Right lobe of liver (tissue), 6 donors: ENCODE results near the gene LIPI. TPM values are rescaled to one million over a fixed set of nuclear protein-coding genes. Genes with fewer than 3 reads are reported as not detected.
"Not testable (repeated sequence)": the region's sequence is repeated elsewhere in the genome, so short reads cannot be mapped to it uniquely, and the experiment has no call there.

Experiments
- ATAC-seq, 4 donors: fragments of 200-7000 bp; cut with Tn5 transposase; one replicate each; pipeline ENCODE4 v1.9.1; 2020; ENCODE audit warnings: mild to moderate bottlenecking in 4 of 4, moderate library complexity in 4 of 4
- DNase-seq, 3 donors: peaks; one replicate each; pipeline ENCODE4 v3.0.0-alpha.2; 2020
- H3K27ac ChIP-seq, 3 donors: fragments of 200-600 bp; one replicate each; pipeline ENCODE4 v1.8.0; 2022
- H3K27me3 ChIP-seq, 2 donors: fragments of 200-600 bp; one replicate each; pipeline ENCODE4 v1.8.0; 2022
- H3K36me3 ChIP-seq, 4 donors: fragments of 200-600 bp; sonication (generic) in 1 of 4; one replicate each; pipeline versions ENCODE4 v1.5.1 to v1.8.0; 2017 to 2022; ENCODE audit warnings: control low read depth in 1 of 4
- H3K4me1 ChIP-seq, 4 donors: fragments of 200-600 bp; sonication (generic) in 1 of 4; one replicate each; pipeline versions ENCODE4 v1.5.1 to v1.8.0; 2017 to 2022; ENCODE audit warnings: control low read depth in 1 of 4
- H3K4me3 ChIP-seq, 3 donors: fragments of 200-600 bp; one replicate each; pipeline ENCODE4 v1.8.0; 2022
- H3K9me3 ChIP-seq, 4 donors: fragments of 200-600 bp; sonication (generic) in 1 of 4; one replicate each; pipeline versions ENCODE4 v1.5.1 to v1.8.0; 2017 to 2022; ENCODE audit warnings: control low read depth in 1 of 4
- POLR2A ChIP-seq: fragments of 450-650 bp; IDR thresholded peaks from one replicate; pipeline ENCODE4 v1.6.1; 2017; ENCODE audit warnings: antibody characterized with exemption, mild to moderate bottlenecking
- WGBS: methylation state at CpG from one replicate; pipeline ENCODE4 v1.1.6; 2018; ENCODE audit warnings: low coverage, low lambda C conversion rate; ENCODE audit not compliant: insufficient coverage; ENCODE audit errors: missing lambda C conversion rate; 5-methylcytosine and 5-hydroxymethylcytosine counted together
- intact Hi-C, 2 donors: fragments of 100-400 bp; cut with DNase I; formaldehyde crosslinking; loops; one replicate each; pipeline versions ENCODE4 v1.11.2 to v1.14.1; 2022
- total RNA-seq, 6 experiments: library from RNA; depleted of rRNA in 2 of 6; stranded (reverse); fragments of >200 nt in 2 of 6; fragmentation: NEBNext Ultra II Directional in 3 of 6; extraction: Animal tissue kit (Norgen Biotek cat#: 25700) in 3 of 6; gene quantifications; one replicate each; pipeline versions ENCODE4 v1.1.0 to v1.2.4, GENCODE V29; 2016 to 2023
- TF ChIP-seq, protein P1 (sequence below), 4 donors: fragments of 200-600 bp in 3 of 4; fragments of 450-650 bp in 1 of 4; IDR thresholded peaks; one replicate each; pipeline versions ENCODE4 v1.5.1 to v1.8.0; 2016 to 2022; ENCODE audit warnings: antibody characterized with exemption in 4 of 4, mild to moderate bottlenecking in 2 of 4
- donor health status: DM: no; HTN: yes; CAD: no.
- donor health status: DM: no; HTN: no; CAD: no.
- donor health status: DM: no; HTN: no; CAD: no.
- donor health status: DM: no; HTN: yes; CAD: no.
- donor health status: DM: no; HTN: yes; CAD: no.

The LIPI gene
- total RNA-seq, 6 experiments from 2014 or later, result not detected

- DNase-seq (peak; percentile 54 to 59 (median 58)), ATAC-seq (peak; percentile 86 to 94 (median 91))
- no peak for TF ChIP-seq POLR2A
- TF ChIP-seq, protein P1, sequence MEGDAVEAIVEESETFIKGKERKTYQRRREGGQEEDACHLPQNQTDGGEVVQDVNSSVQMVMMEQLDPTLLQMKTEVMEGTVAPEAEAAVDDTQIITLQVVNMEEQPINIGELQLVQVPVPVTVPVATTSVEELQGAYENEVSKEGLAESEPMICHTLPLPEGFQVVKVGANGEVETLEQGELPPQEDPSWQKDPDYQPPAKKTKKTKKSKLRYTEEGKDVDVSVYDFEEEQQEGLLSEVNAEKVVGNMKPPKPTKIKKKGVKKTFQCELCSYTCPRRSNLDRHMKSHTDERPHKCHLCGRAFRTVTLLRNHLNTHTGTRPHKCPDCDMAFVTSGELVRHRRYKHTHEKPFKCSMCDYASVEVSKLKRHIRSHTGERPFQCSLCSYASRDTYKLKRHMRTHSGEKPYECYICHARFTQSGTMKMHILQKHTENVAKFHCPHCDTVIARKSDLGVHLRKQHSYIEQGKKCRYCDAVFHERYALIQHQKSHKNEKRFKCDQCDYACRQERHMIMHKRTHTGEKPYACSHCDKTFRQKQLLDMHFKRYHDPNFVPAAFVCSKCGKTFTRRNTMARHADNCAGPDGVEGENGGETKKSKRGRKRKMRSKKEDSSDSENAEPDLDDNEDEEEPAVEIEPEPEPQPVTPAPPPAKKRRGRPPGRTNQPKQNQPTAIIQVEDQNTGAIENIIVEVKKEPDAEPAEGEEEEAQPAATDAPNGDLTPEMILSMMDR (IDR thresholded peaks at IDR 0.05), result no peak
- H3K27me3 ChIP-seq, result no peaks in the 10 kb centered on the region
- H3K4me3 ChIP-seq, result peak within 1 kb of the TSS; percentile 26 to 54 (median 44)
- 5% methylated on average over 34 of the region's 55 CpGs for WGBS
- intact Hi-C loops, result no loop called here
- H3K9me3 ChIP-seq, result no peaks in the 10 kb centered on the region
- H3K4me1 ChIP-seq, result peaks cover 0 to 5% (median 2%) of the 10 kb centered on the region in 4 donors
- no peaks in the 10 kb centered on the region for H3K36me3 ChIP-seq
- no peak within 1 kb of the TSS for H3K27ac ChIP-seq
Measured at GRCh38 chr21:14215971-14216641, 5.4 kb upstream of the LIPI start, which contains the start of gene RBM11. RBM11 (plus strand) TSS chr21:14216157; CDS start chr21:14216187, 30 bp downstream.

DNA sequence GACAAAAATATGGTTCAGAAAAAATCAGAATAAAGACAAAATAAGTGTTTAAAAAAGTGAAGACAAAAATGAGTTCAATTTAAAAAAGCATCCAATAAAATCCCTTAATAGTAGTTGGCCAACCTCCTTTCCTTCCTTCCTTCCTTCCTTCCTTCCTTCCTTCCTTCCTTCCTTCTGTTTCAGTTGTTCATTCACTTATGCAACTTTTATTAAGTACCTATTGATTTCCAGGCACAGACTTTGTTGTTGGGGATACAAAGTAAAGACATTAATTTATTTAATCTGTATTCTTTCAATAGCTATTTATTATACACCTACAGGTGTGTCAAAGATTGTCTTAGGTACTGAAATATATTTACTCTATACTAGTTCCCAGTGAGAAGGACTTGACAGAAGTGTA lies 2.4 kb upstream of the LIPI start:
- no peak overlapping the region for H3K4me3 ChIP-seq

GRCh38 chr21:14206222-14206621 lies 4.5 kb downstream of the LIPI start:
- Histone ChIP-seq H3K4me3 (no peak overlapping the region), H3K36me3 (no peaks in the 10 kb centered on the region), H3K27me3 (no peaks in the 10 kb centered on the region), H3K27ac (no peak overlapping the region), H3K9me3 (no peaks in the 10 kb centered on the region), H3K4me1 (no peaks in the 10 kb centered on the region)
- intact Hi-C loops, result no loop called here
- TF ChIP-seq POLR2A, result no peak
- TF ChIP-seq, protein P1 (IDR thresholded peaks at IDR 0.05), result no peak
- no peak for ATAC-seq
- DNase-seq, result no peak

More for the DNA sequence above, 2.4 kb upstream of the LIPI start:
- Histone ChIP-seq H3K36me3 (no peaks in the 10 kb centered on the region), H3K27ac (no peak overlapping the region), H3K9me3 (no peaks in the 10 kb centered on the region), H3K4me1 (peaks cover 0 to 5% (median 2%) of the 10 kb centered on the region in 4 donors), H3K27me3 (no peaks in the 10 kb centered on the region)
- intact Hi-C loops, result no loop called here
- DNase-seq (no peak), ATAC-seq (no peak)
- TF ChIP-seq POLR2A, result no peak
- TF ChIP-seq, protein P1 (IDR thresholded peaks at IDR 0.05), result no peak

DNA sequence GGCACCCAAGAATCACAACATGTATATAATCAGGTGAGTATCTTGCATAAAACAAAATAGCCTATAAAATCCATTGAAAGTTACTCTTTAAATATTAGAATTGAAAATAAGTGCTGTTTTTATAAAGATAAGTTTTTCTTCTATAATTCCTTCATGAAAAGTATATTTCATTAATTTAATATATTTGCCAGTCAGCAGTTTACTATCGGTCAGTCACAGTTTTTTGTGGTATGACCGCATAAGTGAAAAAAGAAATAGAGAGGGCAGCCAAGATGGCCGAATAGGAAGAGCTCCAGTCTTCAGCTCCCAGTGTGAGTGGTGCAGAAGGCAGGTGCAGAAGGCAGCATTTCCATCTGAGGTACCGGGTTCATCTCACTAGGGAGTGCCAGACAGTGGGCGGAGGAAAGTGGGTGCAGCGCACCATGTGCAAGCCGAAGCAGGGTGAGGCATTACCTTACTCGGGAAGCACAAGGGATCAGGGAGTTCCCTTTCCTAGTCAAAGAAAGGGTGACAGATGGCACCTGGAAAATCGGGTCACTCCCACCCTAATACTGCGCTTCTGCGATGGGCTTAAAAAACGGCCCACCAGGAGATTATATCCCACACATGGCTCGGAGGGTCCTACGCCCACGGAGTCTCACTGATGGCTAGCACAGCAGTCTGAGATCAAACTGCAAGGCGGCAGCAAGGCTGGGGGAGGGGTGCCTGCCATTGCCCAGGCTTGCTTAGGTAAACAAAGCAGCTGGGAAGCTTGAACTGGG lies 44.1 kb downstream of the LIPI start:
- H3K27ac ChIP-seq, H3K4me1 ChIP-seq, H3K4me3 ChIP-seq, ATAC-seq, H3K9me3 ChIP-seq, intact Hi-C loops, DNase-seq, H3K36me3 ChIP-seq, H3K27me3 ChIP-seq: not testable (repeated sequence)
- 80% methylated on average over 8 of the region's 16 CpGs for WGBS

DNA sequence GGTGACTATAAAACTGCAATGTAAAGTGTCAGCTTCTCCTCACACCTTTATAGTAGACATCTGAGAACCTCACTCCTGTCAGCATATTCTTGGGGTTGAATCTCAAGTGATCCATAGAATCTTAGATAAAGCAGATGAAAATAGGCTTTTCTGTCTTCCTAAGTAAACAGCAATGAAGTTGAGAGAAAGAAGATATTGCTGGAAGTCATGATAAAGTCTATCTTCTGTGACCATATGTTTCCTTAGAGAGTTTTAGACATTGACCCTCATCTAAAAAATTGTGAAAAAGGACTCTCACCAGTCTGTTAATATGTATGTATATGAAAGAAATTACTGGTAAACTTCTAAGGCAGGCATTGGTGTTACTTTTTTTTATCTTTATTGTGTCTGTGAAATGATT lies 66.8 kb downstream of the LIPI start:
- H3K36me3 ChIP-seq, result no peaks in the 10 kb centered on the region
- H3K4me3 ChIP-seq, result no peak overlapping the region
- ATAC-seq (no peak), DNase-seq (no peak)
- no peaks in the 10 kb centered on the region for H3K9me3 ChIP-seq
- H3K27me3 ChIP-seq, result no peaks in the 10 kb centered on the region
- no peak overlapping the region for H3K27ac ChIP-seq
- no peaks in the 10 kb centered on the region for H3K4me1 ChIP-seq
- intact Hi-C loops, result no loop called here
- no peak for TF ChIP-seq POLR2A
- TF ChIP-seq, protein P1 (IDR thresholded peaks at IDR 0.05), result no peak
